HEK293 (cell line): Measurements from ENCODE around the gene AKT1.

Experiments
- CTCF ChIA-PET: fragments of 350-600 bp; formaldehyde crosslinking; extraction: SDS; loops from one replicate; lab custom pipeline; 2021; ENCODE audit warnings: antibody characterized with exemption; lab: Yijun Ruan, JAX
- POLR2A ChIA-PET: fragments of 300-600 bp; formaldehyde crosslinking; extraction: SDS; loops from one replicate; lab custom pipeline; 2020; ENCODE audit warnings: antibody characterized with exemption, inconsistent platforms; lab: Yijun Ruan, JAX
- H3K27ac ChIP-seq: fragments of 200-500 bp; sonication (Bioruptor generic); 2 replicates; pipeline ENCODE4 v1.5.1; 2014; ENCODE audit warnings: low read depth, low read length, control low read depth, inconsistent platforms; ENCODE audit errors: extremely low read depth
- H3K36me3 ChIP-seq, 2 experiments: fragments of 200-500 bp in 1 of 2; sonication (Bioruptor generic) in 1 of 2; 1 replicate in 1 of 2; 2 replicates in 1 of 2; pipeline ENCODE4 v1.5.1; 2014 to 2017; ENCODE audit warnings: inconsistent platforms in 2 of 2, low read length in 2 of 2; ENCODE audit not compliant: control insufficient read depth in 2 of 2, insufficient read depth in 1 of 2
- H3K4me1 ChIP-seq: fragments of 200-500 bp; sonication (Bioruptor generic); 2 replicates; pipeline ENCODE4 v1.5.1; 2014; ENCODE audit warnings: mild to moderate bottlenecking, low read length, inconsistent platforms; ENCODE audit not compliant: control insufficient read depth, insufficient read depth
- H3K4me3 ChIP-seq: 2 replicates; pipeline ENCODE4 v1.5.1; 2011; ENCODE audit warnings: low read depth, mild to moderate bottlenecking, control low read depth, low read length, moderate library complexity
- H3K9me3 ChIP-seq: fragments of 200-500 bp; sonication (Bioruptor generic); 2 replicates; pipeline ENCODE4 v1.5.1; 2014; ENCODE audit warnings: low read depth, low read length, inconsistent platforms; ENCODE audit not compliant: control insufficient read depth, insufficient read depth
- FEZF1 ChIP-seq: fragments of 450-650 bp; formaldehyde crosslinking; IDR thresholded peaks from 2 replicates; pipeline ENCODE4 v1.5.1; 2016; ENCODE audit warnings: missing biosample characterization, missing genetic modification characterization
- GLIS2 ChIP-seq: fragments of 450-650 bp; formaldehyde crosslinking; IDR thresholded peaks from 2 replicates; pipeline ENCODE4 v1.5.1; 2016; ENCODE audit warnings: missing biosample characterization, missing genetic modification characterization
- HOXD13 ChIP-seq: sonication (generic); formaldehyde crosslinking; IDR thresholded peaks from 2 replicates; pipeline ENCODE4 v1.8.0; 2022; ENCODE audit warnings: missing genetic modification reagents, borderline replicate concordance
- IKZF3 ChIP-seq: fragments of 450-650 bp; IDR thresholded peaks from 2 replicates; pipeline ENCODE4 v1.5.0; 2018; ENCODE audit warnings: missing biosample characterization, mild to moderate bottlenecking, missing genetic modification characterization, moderate library complexity
- MEIS1 ChIP-seq: sonication (generic); formaldehyde crosslinking; IDR thresholded peaks from 2 replicates; pipeline ENCODE4 v1.8.1; 2022; ENCODE audit warnings: missing genetic modification reagents, mild to moderate bottlenecking, borderline replicate concordance
- OSR2 ChIP-seq: fragments of 450-650 bp; formaldehyde crosslinking; IDR thresholded peaks from 2 replicates; pipeline ENCODE4 v1.5.1; 2016; ENCODE audit warnings: missing biosample characterization, missing genetic modification characterization
- SP7 ChIP-seq: fragments of 450-650 bp; formaldehyde crosslinking; IDR thresholded peaks from 2 replicates; pipeline ENCODE4 v1.5.1; 2016; ENCODE audit warnings: missing biosample characterization, missing genetic modification characterization
- WT1 ChIP-seq: fragments of 450-650 bp; formaldehyde crosslinking; IDR thresholded peaks from 2 replicates; pipeline ENCODE4 v1.5.1; 2016; ENCODE audit warnings: missing biosample characterization, missing genetic modification characterization
- ZBTB8A ChIP-seq: fragments of 450-650 bp; formaldehyde crosslinking; IDR thresholded peaks from 2 replicates; pipeline ENCODE4 v1.5.1; 2016; ENCODE audit warnings: missing biosample characterization, missing genetic modification characterization
- ZFHX2 ChIP-seq: fragments of 450-650 bp; formaldehyde crosslinking; conservative IDR thresholded peaks from 2 replicates; pipeline ENCODE4 v1.5.1; 2016; ENCODE audit warnings: missing biosample characterization, missing genetic modification characterization
- ZNF121 ChIP-seq: fragments of 450-650 bp; formaldehyde crosslinking; IDR thresholded peaks from 2 replicates; pipeline ENCODE4 v1.5.1; 2016; ENCODE audit warnings: missing biosample characterization, missing genetic modification characterization
- ZNF133 ChIP-seq: fragments of 450-650 bp; formaldehyde crosslinking; IDR thresholded peaks from 2 replicates; pipeline ENCODE4 v1.5.1; 2016; ENCODE audit warnings: missing biosample characterization, missing genetic modification characterization
- ZNF146 ChIP-seq: fragments of 450-650 bp; formaldehyde crosslinking; IDR thresholded peaks from 2 replicates; pipeline ENCODE4 v1.5.1; 2016; ENCODE audit warnings: missing biosample characterization, missing genetic modification characterization
- ZNF211 ChIP-seq: fragments of 450-650 bp; formaldehyde crosslinking; IDR thresholded peaks from 2 replicates; pipeline ENCODE4 v1.5.1; 2016; ENCODE audit warnings: low read depth, missing biosample characterization, missing genetic modification characterization
- ZNF23 ChIP-seq: fragments of 450-650 bp; formaldehyde crosslinking; IDR thresholded peaks from 2 replicates; pipeline ENCODE4 v1.5.1; 2016; ENCODE audit warnings: missing biosample characterization, missing genetic modification characterization, borderline replicate concordance
- ZNF239 ChIP-seq: fragments of 450-650 bp; formaldehyde crosslinking; IDR thresholded peaks from 2 replicates; pipeline ENCODE4 v1.5.1; 2016; ENCODE audit warnings: missing biosample characterization, missing genetic modification characterization
- ZNF302 ChIP-seq: fragments of 450-650 bp; formaldehyde crosslinking; IDR thresholded peaks from 2 replicates; pipeline ENCODE4 v1.5.1; 2016; ENCODE audit warnings: missing biosample characterization, missing genetic modification characterization, low read depth
- ZNF350 ChIP-seq: fragments of 450-650 bp; formaldehyde crosslinking; IDR thresholded peaks from 2 replicates; pipeline ENCODE4 v1.5.0; 2017; ENCODE audit warnings: missing biosample characterization, mild to moderate bottlenecking, missing genetic modification characterization
- ZNF391 ChIP-seq: fragments of 450-650 bp; formaldehyde crosslinking; IDR thresholded peaks from 2 replicates; pipeline ENCODE4 v1.5.1; 2016; ENCODE audit warnings: low read depth, missing biosample characterization, missing genetic modification characterization, borderline replicate concordance
- ZNF394 ChIP-seq: fragments of 450-650 bp; formaldehyde crosslinking; IDR thresholded peaks from 2 replicates; pipeline ENCODE4 v1.5.1; 2016; ENCODE audit warnings: missing biosample characterization, missing genetic modification characterization, mild to moderate bottlenecking, moderate library complexity, borderline replicate concordance
- ZNF473 ChIP-seq: fragments of 450-650 bp; formaldehyde crosslinking; IDR thresholded peaks from 2 replicates; pipeline ENCODE4 v1.5.1; 2017; ENCODE audit warnings: missing biosample characterization, missing genetic modification characterization
- ZNF521 ChIP-seq: fragments of 450-650 bp; formaldehyde crosslinking; IDR thresholded peaks from 2 replicates; pipeline ENCODE4 v1.5.1; 2017; ENCODE audit warnings: missing biosample characterization, mild to moderate bottlenecking, missing genetic modification characterization
- ZNF548 ChIP-seq: fragments of 450-650 bp; formaldehyde crosslinking; IDR thresholded peaks from 2 replicates; pipeline ENCODE4 v1.5.1; 2016; ENCODE audit warnings: missing biosample characterization, missing genetic modification characterization
- ZNF549 ChIP-seq: fragments of 450-650 bp; IDR thresholded peaks from 2 replicates; pipeline ENCODE4 v1.5.1; 2018; ENCODE audit warnings: missing biosample characterization, missing genetic modification characterization, mild to moderate bottlenecking, inconsistent platforms, moderate library complexity
- ZNF561 ChIP-seq: fragments of 450-650 bp; IDR thresholded peaks from 2 replicates; pipeline ENCODE4 v1.5.1; 2018; ENCODE audit warnings: missing biosample characterization, missing genetic modification characterization, borderline replicate concordance
- ZNF670 ChIP-seq: fragments of 450-650 bp; formaldehyde crosslinking; IDR thresholded peaks from 2 replicates; pipeline ENCODE4 v1.5.1; 2016; ENCODE audit warnings: missing biosample characterization, missing genetic modification characterization, low read depth
- ZNF707 ChIP-seq: fragments of 450-650 bp; formaldehyde crosslinking; IDR thresholded peaks from 2 replicates; pipeline ENCODE4 v1.5.1; 2016; ENCODE audit warnings: missing biosample characterization, missing genetic modification characterization
- ZNF837 ChIP-seq: fragments of 450-650 bp; formaldehyde crosslinking; IDR thresholded peaks from 2 replicates; pipeline ENCODE4 v1.5.1; 2016; ENCODE audit warnings: missing biosample characterization, missing genetic modification characterization
- TF ChIP-seq, protein P1 (sequence below): fragments of 450-650 bp; formaldehyde crosslinking; IDR thresholded peaks from 2 replicates; pipeline ENCODE4 v1.5.1; 2016; ENCODE audit warnings: missing biosample characterization, missing genetic modification characterization
- TF ChIP-seq, protein P2 (sequence below): fragments of 450-650 bp; formaldehyde crosslinking; IDR thresholded peaks from 2 replicates; pipeline ENCODE4 v1.5.1; 2016; ENCODE audit warnings: missing biosample characterization, missing genetic modification characterization, low read depth
- TF ChIP-seq, protein P3 (sequence below): fragments of 450-650 bp; formaldehyde crosslinking; conservative IDR thresholded peaks from 2 replicates; pipeline ENCODE4 v1.5.1; 2016; ENCODE audit warnings: low read depth, missing biosample characterization, missing genetic modification characterization
- TF ChIP-seq, protein P4 (sequence below): fragments of 450-650 bp; formaldehyde crosslinking; IDR thresholded peaks from 2 replicates; pipeline ENCODE4 v1.5.1; 2016; ENCODE audit warnings: missing biosample characterization, missing genetic modification characterization

Gene AKT1

DNA sequence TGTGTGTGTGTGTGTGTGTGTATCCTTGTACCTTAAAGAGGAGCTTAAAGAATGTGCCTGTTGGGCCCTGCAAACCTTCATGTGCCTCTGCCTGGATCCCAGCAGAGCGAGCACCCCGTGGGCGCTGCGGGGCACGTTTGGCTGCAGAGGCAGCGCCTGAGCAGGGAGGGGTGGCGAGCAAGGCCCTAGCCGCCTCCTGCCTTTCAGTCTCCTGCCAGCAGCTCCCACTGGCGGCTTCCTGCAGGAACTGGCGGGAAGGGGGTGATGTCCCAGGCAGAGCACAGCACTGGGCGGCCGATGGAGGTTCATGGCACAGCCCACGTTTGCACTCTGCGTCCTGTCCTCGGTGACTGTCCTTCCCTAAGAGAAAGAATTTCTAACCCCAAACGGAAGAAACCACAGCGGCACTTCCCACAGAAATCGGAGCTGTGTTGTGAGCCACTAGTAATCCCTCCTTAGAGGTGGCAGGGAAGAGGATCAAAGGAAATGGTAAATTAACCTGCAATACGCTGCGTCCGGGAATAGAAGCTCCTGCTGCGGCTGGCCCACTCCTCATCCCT lies 25.2 kb upstream of the AKT1 start:
- ChIA-PET POLR2A (interaction anchor here (1.2 to 1.7 kb wide), 2 partner anchors 52 to 68 kb away, joined by 4 to 7 read pairs; partner anchors contain the start of gene SIVA1), CTCF (interaction anchor here (0.6 to 1.1 kb wide), 3 partner anchors 46 to 54 kb away, joined by 3 read pairs; no protein-coding TSS in a partner anchor)
- Histone ChIP-seq H3K9me3 (no peaks in the 10 kb centered on the region), H3K27ac (no peak overlapping the region), H3K4me3 (no peak overlapping the region), H3K36me3 (peaks cover 0 to 8% of the 10 kb centered on the region in 2 experiments; a peak in 1 of 3 replicates), H3K4me1 (peaks cover 3% of the 10 kb centered on the region; the same call in 1 of the 2 replicates)
- TF ChIP-seq, protein P1, sequence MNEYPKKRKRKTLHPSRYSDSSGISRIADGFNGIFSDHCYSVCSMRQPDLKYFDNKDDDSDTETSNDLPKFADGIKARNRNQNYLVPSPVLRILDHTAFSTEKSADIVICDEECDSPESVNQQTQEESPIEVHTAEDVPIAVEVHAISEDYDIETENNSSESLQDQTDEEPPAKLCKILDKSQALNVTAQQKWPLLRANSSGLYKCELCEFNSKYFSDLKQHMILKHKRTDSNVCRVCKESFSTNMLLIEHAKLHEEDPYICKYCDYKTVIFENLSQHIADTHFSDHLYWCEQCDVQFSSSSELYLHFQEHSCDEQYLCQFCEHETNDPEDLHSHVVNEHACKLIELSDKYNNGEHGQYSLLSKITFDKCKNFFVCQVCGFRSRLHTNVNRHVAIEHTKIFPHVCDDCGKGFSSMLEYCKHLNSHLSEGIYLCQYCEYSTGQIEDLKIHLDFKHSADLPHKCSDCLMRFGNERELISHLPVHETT = no peak
- no peak for TF ChIP-seq ZNF670 (tag by site-specific recombination)
- TF ChIP-seq ZNF837 (tag by site-specific recombination) = no peak
- no peak for TF ChIP-seq ZNF521 (tag by site-specific recombination)
- no peak for TF ChIP-seq ZNF350 (tag by site-specific recombination)
- TF ChIP-seq IKZF3 = peak; percentile 64
- TF ChIP-seq, protein P2, sequence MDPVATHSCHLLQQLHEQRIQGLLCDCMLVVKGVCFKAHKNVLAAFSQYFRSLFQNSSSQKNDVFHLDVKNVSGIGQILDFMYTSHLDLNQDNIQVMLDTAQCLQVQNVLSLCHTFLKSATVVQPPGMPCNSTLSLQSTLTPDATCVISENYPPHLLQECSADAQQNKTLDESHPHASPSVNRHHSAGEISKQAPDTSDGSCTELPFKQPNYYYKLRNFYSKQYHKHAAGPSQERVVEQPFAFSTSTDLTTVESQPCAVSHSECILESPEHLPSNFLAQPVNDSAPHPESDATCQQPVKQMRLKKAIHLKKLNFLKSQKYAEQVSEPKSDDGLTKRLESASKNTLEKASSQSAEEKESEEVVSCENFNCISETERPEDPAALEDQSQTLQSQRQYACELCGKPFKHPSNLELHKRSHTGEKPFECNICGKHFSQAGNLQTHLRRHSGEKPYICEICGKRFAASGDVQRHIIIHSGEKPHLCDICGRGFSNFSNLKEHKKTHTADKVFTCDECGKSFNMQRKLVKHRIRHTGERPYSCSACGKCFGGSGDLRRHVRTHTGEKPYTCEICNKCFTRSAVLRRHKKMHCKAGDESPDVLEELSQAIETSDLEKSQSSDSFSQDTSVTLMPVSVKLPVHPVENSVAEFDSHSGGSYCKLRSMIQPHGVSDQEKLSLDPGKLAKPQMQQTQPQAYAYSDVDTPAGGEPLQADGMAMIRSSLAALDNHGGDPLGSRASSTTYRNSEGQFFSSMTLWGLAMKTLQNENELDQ (tag by site-specific recombination) = no peak
- no peak for TF ChIP-seq HOXD13 (CRISPR knock-in tag)
- TF ChIP-seq ZNF239 (tag by site-specific recombination) = no peak
- peak; percentile 83 for TF ChIP-seq ZNF548 (tag by site-specific recombination)
- TF ChIP-seq SP7 (tag by site-specific recombination) = no peak
- no peak for TF ChIP-seq ZNF211 (tag by site-specific recombination)
- no peak for TF ChIP-seq ZNF549
- TF ChIP-seq ZNF121 = no peak
- no peak for TF ChIP-seq WT1 (tag by site-specific recombination)
- 0 out of 2 replicates have a peak, but pooled peaks have one; percentile 56 for TF ChIP-seq ZNF561 (tag by site-specific recombination)
- TF ChIP-seq ZNF391 (tag by site-specific recombination) = no peak
- TF ChIP-seq ZFHX2 = peak; percentile 66
- peak; percentile 85 for TF ChIP-seq ZBTB8A
- no peak for TF ChIP-seq ZNF302 (tag by site-specific recombination)
- no peak for TF ChIP-seq MEIS1 (CRISPR knock-in tag)
- no peak for TF ChIP-seq ZNF133 (tag by site-specific recombination)
- TF ChIP-seq ZNF473 (tag by site-specific recombination) = no peak
- no peak for TF ChIP-seq OSR2 (tag by site-specific recombination)
- no peak for TF ChIP-seq FEZF1
- no peak for TF ChIP-seq ZNF707 (tag by site-specific recombination)
- TF ChIP-seq, protein P3, sequence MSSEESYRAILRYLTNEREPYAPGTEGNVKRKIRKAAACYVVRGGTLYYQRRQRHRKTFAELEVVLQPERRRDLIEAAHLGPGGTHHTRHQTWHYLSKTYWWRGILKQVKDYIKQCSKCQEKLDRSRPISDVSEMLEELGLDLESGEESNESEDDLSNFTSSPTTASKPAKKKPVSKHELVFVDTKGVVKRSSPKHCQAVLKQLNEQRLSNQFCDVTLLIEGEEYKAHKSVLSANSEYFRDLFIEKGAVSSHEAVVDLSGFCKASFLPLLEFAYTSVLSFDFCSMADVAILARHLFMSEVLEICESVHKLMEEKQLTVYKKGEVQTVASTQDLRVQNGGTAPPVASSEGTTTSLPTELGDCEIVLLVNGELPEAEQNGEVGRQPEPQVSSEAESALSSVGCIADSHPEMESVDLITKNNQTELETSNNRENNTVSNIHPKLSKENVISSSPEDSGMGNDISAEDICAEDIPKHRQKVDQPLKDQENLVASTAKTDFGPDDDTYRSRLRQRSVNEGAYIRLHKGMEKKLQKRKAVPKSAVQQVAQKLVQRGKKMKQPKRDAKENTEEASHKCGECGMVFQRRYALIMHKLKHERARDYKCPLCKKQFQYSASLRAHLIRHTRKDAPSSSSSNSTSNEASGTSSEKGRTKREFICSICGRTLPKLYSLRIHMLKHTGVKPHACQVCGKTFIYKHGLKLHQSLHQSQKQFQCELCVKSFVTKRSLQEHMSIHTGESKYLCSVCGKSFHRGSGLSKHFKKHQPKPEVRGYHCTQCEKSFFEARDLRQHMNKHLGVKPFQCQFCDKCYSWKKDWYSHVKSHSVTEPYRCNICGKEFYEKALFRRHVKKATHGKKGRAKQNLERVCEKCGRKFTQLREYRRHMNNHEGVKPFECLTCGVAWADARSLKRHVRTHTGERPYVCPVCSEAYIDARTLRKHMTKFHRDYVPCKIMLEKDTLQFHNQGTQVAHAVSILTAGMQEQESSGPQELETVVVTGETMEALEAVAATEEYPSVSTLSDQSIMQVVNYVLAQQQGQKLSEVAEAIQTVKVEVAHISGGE (tag by site-specific recombination) = no peak
- TF ChIP-seq, protein P4, sequence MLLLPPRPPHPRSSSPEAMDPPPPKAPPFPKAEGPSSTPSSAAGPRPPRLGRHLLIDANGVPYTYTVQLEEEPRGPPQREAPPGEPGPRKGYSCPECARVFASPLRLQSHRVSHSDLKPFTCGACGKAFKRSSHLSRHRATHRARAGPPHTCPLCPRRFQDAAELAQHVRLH = no peak
- peak; percentile 14; the same call in 1 of the 2 replicates for TF ChIP-seq GLIS2
- no peak for TF ChIP-seq ZNF23 (tag by site-specific recombination)
- no peak for TF ChIP-seq ZNF146
- TF ChIP-seq ZNF394 (tag by site-specific recombination) = no peak
